Mucosa of stomach (tissue), 1 donor: Measurements from ENCODE around the gene SUMF2.
"Not testable (repeated sequence)": the region's sequence is repeated elsewhere in the genome, so short reads cannot be mapped to it uniquely, and the experiment has no call there.

Experiments
- H3K27me3 ChIP-seq: one replicate; pipeline ENCODE4 v1.7.0; 2013; ENCODE audit warnings: mild to moderate bottlenecking, low read length; ENCODE audit not compliant: control insufficient read depth, insufficient read depth
- H3K36me3 ChIP-seq: one replicate; pipeline ENCODE4 v1.7.0; 2013; ENCODE audit warnings: low read length; ENCODE audit not compliant: control insufficient read depth, insufficient read depth
- H3K4me1 ChIP-seq: one replicate; pipeline ENCODE4 v1.7.0; 2013; ENCODE audit warnings: mild to moderate bottlenecking, low read length; ENCODE audit not compliant: control insufficient read depth, insufficient read depth
- H3K4me3 ChIP-seq: one replicate; pipeline ENCODE4 v1.7.0; 2013; ENCODE audit warnings: low read length
- H3K9ac ChIP-seq: one replicate; pipeline ENCODE4 v1.7.0; 2013; ENCODE audit warnings: mild to moderate bottlenecking, low read length, moderate library complexity
- H3K9me3 ChIP-seq: one replicate; pipeline ENCODE4 v1.7.0; 2013; ENCODE audit warnings: mild to moderate bottlenecking, low read length, moderate library complexity; ENCODE audit not compliant: control insufficient read depth
- donor health status: Pancreatic carcinoma.

Gene SUMF2

DNA sequence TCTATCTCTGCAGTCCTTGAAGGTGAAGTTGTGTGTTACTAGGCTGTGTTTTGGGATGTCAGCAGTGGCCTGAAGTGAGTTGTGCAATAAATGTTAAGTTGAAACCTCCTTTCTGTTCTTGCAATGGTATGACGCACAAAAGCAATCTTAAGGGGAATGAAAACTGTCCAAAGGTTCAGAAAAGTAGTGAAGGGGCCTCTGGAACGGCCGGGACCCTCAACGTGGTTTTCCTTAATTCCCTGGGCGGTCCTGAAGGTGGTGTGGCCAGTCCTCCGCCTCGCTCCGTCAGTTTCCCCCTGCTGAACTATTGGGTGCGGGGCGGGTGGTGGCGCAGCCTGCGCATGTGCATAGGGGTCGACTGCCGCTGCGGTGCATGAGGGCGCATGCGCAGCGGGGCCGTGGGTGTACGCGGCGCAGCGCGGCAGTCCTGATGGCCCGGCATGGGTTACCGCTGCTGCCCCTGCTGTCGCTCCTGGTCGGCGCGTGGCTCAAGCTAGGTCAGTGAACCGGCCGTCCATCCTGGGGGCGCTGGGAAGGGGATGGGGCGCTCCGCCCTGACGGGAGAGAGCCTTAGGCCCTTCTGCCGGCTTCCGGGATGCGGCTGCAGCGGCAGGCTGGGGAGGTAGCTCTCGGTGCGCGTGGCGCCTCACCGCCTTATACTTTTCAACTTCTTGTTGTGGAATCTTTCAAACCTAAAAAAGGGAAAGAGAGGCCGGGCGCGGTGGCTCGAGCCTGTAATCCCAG, at the start of gene SUMF2:
SUMF2 (plus strand) TSS at position 405 of the 744 bp plus-strand sequence; CDS start at position 431, 26 bp downstream.
- Histone ChIP-seq H3K27me3 (no peaks in the 10 kb centered on the region), H3K9ac (peak within 1 kb of the TSS; percentile 77), H3K9me3 (no peaks in the 10 kb centered on the region), H3K4me3 (peak within 1 kb of the TSS; percentile 72), H3K36me3 (peaks cover 5% of the 10 kb centered on the region), H3K4me1 (peaks cover 8% of the 10 kb centered on the region)

DNA sequence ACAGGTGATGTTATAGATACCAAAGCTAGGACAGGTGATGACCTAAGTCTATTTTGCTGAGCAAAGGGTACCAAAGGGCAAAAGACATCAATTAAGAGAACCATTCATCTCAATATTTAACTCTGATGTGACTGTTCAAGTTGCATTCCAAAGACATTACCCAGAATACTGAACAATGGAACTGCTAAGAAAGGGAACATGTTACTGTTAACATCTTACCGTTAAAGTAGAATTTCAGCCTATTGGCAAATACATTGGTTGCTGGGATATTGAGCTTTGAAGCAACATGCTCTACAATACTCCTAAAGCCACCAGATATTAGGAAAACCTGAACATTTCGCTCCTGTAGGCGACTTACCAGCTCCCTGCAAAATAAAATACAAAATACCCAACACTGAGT, 47.1 kb upstream of the SUMF2 start:
- H3K27me3 ChIP-seq, H3K9ac ChIP-seq, H3K4me1 ChIP-seq, H3K4me3 ChIP-seq, H3K9me3 ChIP-seq, H3K36me3 ChIP-seq: not testable (repeated sequence)

DNA sequence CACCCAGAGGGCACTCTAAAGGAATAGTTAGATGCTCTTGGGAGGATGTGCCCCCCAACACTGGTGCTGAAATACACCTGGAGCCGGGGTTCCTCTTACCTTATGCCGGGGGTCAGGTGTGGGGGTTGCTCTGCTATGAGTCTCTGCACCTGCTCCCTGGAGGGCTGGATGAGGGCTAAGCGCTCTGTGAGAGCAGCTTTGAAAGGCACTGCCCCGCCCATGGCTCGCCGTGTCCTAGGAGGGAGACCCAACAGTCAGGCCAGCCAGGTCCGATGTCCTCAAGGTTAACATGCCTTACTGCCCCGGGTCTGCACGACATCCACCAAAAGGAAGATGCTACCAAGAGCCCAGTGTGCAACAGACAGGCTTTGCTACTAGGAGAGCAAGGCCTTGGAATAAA, 44.6 kb upstream of the SUMF2 start:
- Histone ChIP-seq H3K9me3 (no peaks in the 10 kb centered on the region), H3K4me1 (no peaks in the 10 kb centered on the region), H3K9ac (no peak overlapping the region), H3K4me3 (no peak overlapping the region), H3K27me3 (no peaks in the 10 kb centered on the region), H3K36me3 (no peaks in the 10 kb centered on the region)

- H3K36me3 ChIP-seq = no peaks in the 10 kb centered on the region
- H3K27me3 ChIP-seq = no peaks in the 10 kb centered on the region
- no peak overlapping the region for H3K9ac ChIP-seq
- no peaks in the 10 kb centered on the region for H3K9me3 ChIP-seq
- no peak overlapping the region for H3K4me3 ChIP-seq
- H3K4me1 ChIP-seq = no peaks in the 10 kb centered on the region
These were observed 40.6 kb upstream of the SUMF2 start for GRCh38 chr7:56023500-56023899.

DNA sequence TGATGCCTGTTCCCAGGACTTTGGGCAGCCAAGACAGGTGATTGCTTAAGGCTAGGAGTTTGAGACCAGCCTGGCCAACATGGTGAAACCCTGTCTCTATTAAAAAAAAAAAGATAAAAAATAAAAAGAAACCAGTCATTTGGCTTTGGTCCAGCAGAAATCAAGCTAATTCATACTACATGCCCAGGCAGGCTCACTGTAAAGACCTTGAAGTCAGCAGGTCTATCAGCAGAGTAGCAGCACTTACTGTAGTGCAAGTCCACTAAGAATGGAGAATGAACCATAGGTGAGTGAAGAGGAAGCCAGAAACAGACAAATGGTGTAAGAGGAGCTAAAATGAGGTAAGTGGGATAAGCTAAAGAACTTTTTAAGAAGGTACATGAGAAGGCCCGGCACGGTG, 37.5 kb upstream of the SUMF2 start:
- H3K4me1 ChIP-seq = peaks cover 6% of the 10 kb centered on the region
- no peaks in the 10 kb centered on the region for H3K27me3 ChIP-seq
- H3K36me3 ChIP-seq = no peaks in the 10 kb centered on the region
- H3K9me3 ChIP-seq = no peaks in the 10 kb centered on the region
- H3K4me3 ChIP-seq = no peak overlapping the region
- H3K9ac ChIP-seq = no peak overlapping the region

DNA sequence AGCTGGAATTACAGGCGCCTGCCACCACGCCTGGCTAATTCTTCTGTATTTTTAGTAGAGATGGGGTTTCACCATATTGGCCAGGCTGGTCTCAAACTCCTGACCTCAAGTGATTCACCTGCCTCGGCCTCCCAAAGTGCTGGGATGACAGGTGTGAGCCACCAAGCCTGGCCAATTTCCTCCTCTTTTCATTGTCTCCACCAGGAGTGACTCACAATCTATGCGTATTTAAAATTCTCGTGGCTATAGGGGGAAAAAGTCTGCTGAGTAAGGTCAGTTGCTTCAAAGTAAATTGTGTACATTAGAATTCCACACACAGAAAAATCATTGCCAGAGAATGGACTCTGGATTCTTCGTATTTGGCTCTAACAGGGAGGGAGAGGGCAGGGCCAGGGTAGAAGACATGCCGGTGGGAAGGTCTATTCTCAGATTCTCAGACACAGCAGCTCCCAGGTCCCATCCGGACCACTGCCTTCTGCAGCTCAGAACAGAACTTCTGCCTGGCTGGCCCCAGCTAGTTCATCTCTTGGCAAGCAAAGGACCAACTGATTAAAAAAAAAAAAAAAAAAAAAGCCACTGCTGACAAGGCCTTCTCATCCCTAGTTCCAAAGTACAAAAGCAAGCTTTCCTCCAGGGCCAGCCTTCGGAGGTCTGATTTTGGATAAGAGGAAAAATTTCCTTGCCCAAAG, 35.0 kb upstream of the SUMF2 start:
- no peaks in the 10 kb centered on the region for H3K36me3 ChIP-seq
- no peak overlapping the region for H3K9ac ChIP-seq
- no peaks in the 10 kb centered on the region for H3K27me3 ChIP-seq
- H3K4me1 ChIP-seq = peaks cover 6% of the 10 kb centered on the region
- no peaks in the 10 kb centered on the region for H3K9me3 ChIP-seq
- no peak overlapping the region for H3K4me3 ChIP-seq

DNA sequence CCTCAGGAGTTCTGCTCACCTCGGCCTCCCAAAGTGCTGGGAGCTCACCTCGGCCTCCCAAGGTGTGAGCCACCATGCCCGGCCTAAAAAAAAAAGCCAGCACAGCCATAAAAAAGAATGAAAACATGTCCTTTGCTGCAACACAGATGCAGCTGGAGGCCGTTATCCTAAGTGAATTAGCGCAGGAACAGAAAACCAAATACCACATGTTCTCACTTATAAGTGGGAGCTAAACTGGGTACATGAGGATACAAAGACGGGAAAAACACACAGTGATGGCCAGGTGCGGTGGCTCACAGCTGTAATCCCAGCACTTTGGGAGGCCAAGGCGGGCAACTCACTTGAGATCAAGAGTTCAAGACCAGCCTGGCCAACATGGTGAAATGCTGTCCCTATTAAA, 33.7 kb upstream of the SUMF2 start:
- Histone ChIP-seq H3K4me1 (peaks cover 6% of the 10 kb centered on the region), H3K9me3 (no peaks in the 10 kb centered on the region), H3K4me3 (no peak overlapping the region), H3K27me3 (no peaks in the 10 kb centered on the region), H3K36me3 (no peaks in the 10 kb centered on the region), H3K9ac (no peak overlapping the region)

GRCh38 chr7:56031556-56031955, 32.5 kb upstream of the SUMF2 start:
- not testable (repeated sequence) for H3K9ac ChIP-seq, H3K36me3 ChIP-seq, H3K4me3 ChIP-seq, H3K4me1 ChIP-seq, H3K27me3 ChIP-seq, H3K9me3 ChIP-seq

DNA sequence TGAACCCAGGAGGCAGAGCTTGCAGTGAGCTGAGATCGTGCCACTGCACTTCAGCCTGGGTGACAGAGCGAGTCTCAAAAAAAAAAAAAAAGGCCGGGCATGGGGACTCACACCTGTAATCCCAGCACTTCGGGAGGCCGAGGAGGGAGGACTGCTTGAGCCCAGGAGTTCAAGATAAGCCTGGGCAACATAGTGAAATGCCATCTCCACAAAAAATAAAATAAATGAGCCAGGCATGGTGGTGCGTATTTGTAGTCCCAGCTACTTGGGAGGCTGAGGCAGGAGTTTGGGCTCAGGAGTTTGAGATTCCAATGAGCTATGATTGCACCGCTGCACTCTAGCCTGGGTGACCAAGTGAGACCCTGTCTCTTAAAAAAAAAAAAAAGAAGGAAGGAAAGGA, 31.5 kb upstream of the SUMF2 start:
- H3K9me3 ChIP-seq, H3K36me3 ChIP-seq, H3K27me3 ChIP-seq, H3K4me1 ChIP-seq, H3K9ac ChIP-seq, H3K4me3 ChIP-seq: not testable (repeated sequence)

DNA sequence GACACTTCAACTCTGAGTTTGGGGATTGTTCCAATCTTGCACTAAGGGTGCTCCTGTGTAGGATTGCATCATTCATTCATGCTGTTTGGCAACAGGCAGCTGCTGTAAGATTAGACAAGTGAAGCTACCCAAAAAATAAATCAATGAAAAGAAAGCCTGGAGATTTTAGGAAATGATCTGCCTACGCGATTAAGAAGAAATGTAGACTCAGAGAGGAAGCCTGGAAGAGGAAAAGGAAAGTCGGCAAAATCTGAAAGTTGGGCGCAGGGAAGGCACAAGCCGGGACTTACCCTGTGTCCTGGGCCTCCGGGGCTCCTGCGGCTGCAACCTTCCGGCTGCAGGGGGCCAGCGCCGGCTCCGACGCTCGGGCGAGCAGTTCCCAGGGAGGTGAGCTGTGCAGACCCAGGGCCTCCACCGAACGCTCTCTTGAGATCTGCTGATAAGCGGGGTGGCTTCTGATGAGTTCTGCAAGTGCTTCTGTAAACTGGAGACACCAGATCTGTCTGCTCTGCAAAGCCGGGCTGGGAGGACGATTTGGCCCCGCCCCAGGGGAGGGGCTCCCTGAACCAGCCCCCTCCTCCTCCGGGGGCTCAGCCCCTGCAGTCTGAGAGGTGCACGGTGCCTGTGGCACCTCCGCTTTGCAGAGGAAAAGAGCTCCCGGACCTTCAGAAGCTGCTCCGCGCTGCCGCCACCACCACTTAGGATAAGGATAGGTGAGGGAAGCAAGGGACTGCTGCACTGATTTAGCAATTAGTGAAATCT, 30.2 kb upstream of the SUMF2 start:
- H3K36me3 ChIP-seq = no peaks in the 10 kb centered on the region
- H3K9me3 ChIP-seq = no peaks in the 10 kb centered on the region
- H3K4me3 ChIP-seq = peak overlapping the region; percentile 92
- no peaks in the 10 kb centered on the region for H3K27me3 ChIP-seq
- H3K4me1 ChIP-seq = peaks cover 6% of the 10 kb centered on the region
- peak overlapping the region; percentile 59 for H3K9ac ChIP-seq

DNA sequence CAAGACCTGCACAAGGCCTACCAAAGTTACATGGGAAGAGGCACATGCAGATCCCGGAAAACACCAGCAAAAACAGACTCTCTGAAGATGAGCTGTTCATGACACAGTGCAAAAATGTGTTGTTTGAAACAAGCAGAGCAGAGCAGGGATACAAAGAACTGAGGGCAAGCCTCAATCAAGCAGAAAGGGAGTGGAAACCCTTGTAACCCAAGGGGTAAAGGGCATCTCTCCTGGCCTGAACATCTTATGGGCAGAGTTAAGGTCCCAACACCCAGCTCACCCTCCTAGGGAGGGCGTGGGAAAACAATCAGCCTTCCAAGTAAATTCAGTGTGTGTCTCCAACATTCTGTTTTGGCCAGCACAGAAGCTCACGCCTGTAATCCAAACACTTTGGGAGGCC, 23.4 kb upstream of the SUMF2 start:
- H3K36me3 ChIP-seq = no peaks in the 10 kb centered on the region
- H3K4me3 ChIP-seq = no peak overlapping the region
- no peaks in the 10 kb centered on the region for H3K9me3 ChIP-seq
- no peaks in the 10 kb centered on the region for H3K27me3 ChIP-seq
- no peaks in the 10 kb centered on the region for H3K4me1 ChIP-seq
- H3K9ac ChIP-seq = no peak overlapping the region

DNA sequence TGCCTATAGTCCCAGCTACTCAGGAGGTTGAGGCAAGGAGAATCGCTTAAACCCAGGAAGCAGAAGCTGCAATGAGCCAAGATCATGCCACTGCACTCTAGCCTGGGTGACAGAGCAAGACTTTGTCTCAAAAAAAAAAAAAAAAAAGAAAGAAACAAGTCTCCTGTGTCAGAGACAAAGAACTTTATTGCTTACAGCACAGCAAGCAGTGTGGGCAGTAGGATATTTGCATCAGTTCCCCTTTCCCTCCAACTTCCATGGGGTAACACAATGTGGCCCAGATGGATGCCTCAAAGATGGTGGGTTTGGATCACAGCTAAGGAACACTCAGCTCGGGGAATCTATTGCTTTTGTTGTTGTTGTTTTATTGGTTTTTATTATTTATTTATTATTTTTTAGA, 18.3 kb upstream of the SUMF2 start:
- H3K9me3 ChIP-seq, H3K27me3 ChIP-seq, H3K9ac ChIP-seq, H3K4me3 ChIP-seq, H3K36me3 ChIP-seq: not testable (repeated sequence)
- H3K4me1 ChIP-seq = peaks cover 20% of the 10 kb centered on the region
